ENCODE results near the gene NRP1.

DNA sequence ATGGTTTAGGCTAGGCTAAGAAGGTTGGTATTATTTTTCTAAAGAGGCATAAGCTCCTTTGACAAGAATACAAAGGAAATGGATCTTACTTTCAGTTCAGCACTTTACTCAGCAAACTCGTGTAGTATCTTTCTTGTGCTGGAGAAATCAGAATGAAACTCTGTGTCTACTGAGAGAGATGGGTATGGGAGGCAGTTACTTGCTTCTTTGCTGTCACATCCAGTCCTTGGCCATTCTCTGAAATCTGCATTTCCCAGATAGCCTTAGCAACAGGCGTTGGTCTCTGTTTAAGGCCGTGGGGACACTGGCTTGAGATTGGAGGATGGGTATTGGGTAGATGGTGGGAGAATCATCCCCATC, 180.5 kb downstream of the NRP1 start:
- TF ChIP-seq, protein P1, sequence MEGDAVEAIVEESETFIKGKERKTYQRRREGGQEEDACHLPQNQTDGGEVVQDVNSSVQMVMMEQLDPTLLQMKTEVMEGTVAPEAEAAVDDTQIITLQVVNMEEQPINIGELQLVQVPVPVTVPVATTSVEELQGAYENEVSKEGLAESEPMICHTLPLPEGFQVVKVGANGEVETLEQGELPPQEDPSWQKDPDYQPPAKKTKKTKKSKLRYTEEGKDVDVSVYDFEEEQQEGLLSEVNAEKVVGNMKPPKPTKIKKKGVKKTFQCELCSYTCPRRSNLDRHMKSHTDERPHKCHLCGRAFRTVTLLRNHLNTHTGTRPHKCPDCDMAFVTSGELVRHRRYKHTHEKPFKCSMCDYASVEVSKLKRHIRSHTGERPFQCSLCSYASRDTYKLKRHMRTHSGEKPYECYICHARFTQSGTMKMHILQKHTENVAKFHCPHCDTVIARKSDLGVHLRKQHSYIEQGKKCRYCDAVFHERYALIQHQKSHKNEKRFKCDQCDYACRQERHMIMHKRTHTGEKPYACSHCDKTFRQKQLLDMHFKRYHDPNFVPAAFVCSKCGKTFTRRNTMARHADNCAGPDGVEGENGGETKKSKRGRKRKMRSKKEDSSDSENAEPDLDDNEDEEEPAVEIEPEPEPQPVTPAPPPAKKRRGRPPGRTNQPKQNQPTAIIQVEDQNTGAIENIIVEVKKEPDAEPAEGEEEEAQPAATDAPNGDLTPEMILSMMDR (IDR thresholded peaks at IDR 0.05), result no peak
- no peak for TF ChIP-seq POLR2A (IDR thresholded peaks at IDR 0.05)
- TF ChIP-seq POLR2AphosphoS5 (IDR thresholded peaks at IDR 0.05), result no peak
